Heart left ventricle (tissue), 16 donors: ENCODE measurements around the gene ZBTB18. TPM values are rescaled to one million over a fixed set of nuclear protein-coding genes. Genes with fewer than 3 reads are reported as not detected.

Experiments used
- ATAC-seq, 4 donors: fragments of 200-7000 bp; cut with Tn5 transposase; one replicate each; pipeline ENCODE4 v1.9.1; 2020 to 2022; ENCODE audit warnings: moderate library complexity in 4 of 4, mild to moderate bottlenecking in 3 of 4, moderate number of reproducible peaks in 1 of 4
- DNase-seq, 5 donors: peaks; one replicate each; pipeline ENCODE4 v3.0.0-alpha.2; 2020
- H3K27ac ChIP-seq, 12 donors: fragments of 200-600 bp; sonication (generic) in 4 of 12; one replicate each; pipeline versions ENCODE4 v1.5.0 to v1.8.0; 2016 to 2022; ENCODE audit warnings: mild to moderate bottlenecking in 2 of 12
- H3K27me3 ChIP-seq, 9 donors: fragments of 200-600 bp; sonication (generic) in 2 of 9; one replicate each; pipeline versions ENCODE4 v1.5.1 to v1.8.0; 2016 to 2022; ENCODE audit warnings: mild to moderate bottlenecking in 3 of 9
- H3K36me3 ChIP-seq, 9 donors: fragments of 200-600 bp; sonication (generic) in 2 of 9; one replicate each; pipeline versions ENCODE4 v1.5.0 to v1.8.0; 2018 to 2022; ENCODE audit warnings: mild to moderate bottlenecking in 2 of 9
- H3K4me1 ChIP-seq, 12 donors: fragments of 200-600 bp; sonication (generic) in 4 of 12; one replicate each; pipeline versions ENCODE4 v1.5.0 to v1.8.0; 2016 to 2022; ENCODE audit warnings: mild to moderate bottlenecking in 3 of 12
- H3K4me3 ChIP-seq, 12 donors: fragments of 200-600 bp; sonication (generic) in 4 of 12; one replicate each; pipeline versions ENCODE4 v1.5.0 to v1.8.0; 2017 to 2022; ENCODE audit warnings: mild to moderate bottlenecking in 9 of 12, moderate library complexity in 4 of 12
- H3K9me3 ChIP-seq, 12 donors: fragments of 200-600 bp; sonication (generic) in 4 of 12; one replicate each; pipeline versions ENCODE4 v1.5.0 to v1.8.0; 2016 to 2022; ENCODE audit warnings: mild to moderate bottlenecking in 1 of 12
- POLR2A ChIP-seq, 2 donors: fragments of 450-650 bp; IDR thresholded peaks; one replicate each; pipeline ENCODE4 v1.6.1; 2017; ENCODE audit warnings: antibody characterized with exemption in 2 of 2, mild to moderate bottlenecking in 2 of 2, moderate library complexity in 2 of 2
- WGBS, 4 donors: extraction: QIAGEN DNeasy Blood & Tissue Kit in 2 of 4; methylation state at CpG; one replicate each; pipeline versions ENCODE4 v1.1.5 to v1.1.7; 2013 to 2018; 5-methylcytosine and 5-hydroxymethylcytosine counted together
- intact Hi-C, 10 donors: fragments of 100-400 bp; cut with DNase I; formaldehyde crosslinking; loops; one replicate each; pipeline versions ENCODE4 v1.11.1 to v1.14.2; 2022
- polyA plus RNA-seq, 2 donors: library from polyadenylated mRNA; stranded (reverse); fragments of 200-250 nt; gene quantifications; one replicate each; pipeline ENCODE4 v1.2.3, GENCODE V29; 2013
- total RNA-seq, 9 donors: library from RNA; depleted of rRNA in 2 of 9; stranded (reverse); fragments of >200 nt in 2 of 9; fragmentation: NEBNext Ultra II Directional in 3 of 9; extraction: Animal tissue kit (Norgen Biotek cat#: 25700) in 3 of 9; gene quantifications; one replicate each; pipeline versions ENCODE4 v1.1.0 to v1.2.4, GENCODE V29; 2016 to 2023
- TF ChIP-seq, protein P1 (sequence below), 12 donors: fragments of 200-600 bp; sonication (generic) in 4 of 12; IDR thresholded peaks; one replicate each; pipeline versions ENCODE4 v1.5.0 to v1.8.0; 2018 to 2022; ENCODE audit warnings: antibody characterized with exemption in 12 of 12, mild to moderate bottlenecking in 5 of 12
- donor health status: ischemic (EF 13 %, LVEDD 7.1; RV severe dilation, severe dysfunction).
- donor health status: healthy with polysubstance abuse.
- donor health status: DM: no; HTN: yes; CAD: no.
- donor health status: DM: no; HTN: no; CAD: no.
- donor health status: ischemic (EF 25% LVEDD 6.9; RV normal size, moderate dysfunction).
- donor health status: ischemic (EF 25% LVEDD 5.7; RV mildly dilated, moderate dysfunction).
- donor health status: healthy.
- donor health status: DM: yes; HTN: yes; CAD: no.
- donor health status: ischemic (EF 35%, LVEDD 5.7; RV mildly dilated, moderate dysfunction).
- donor health status: nonischemic (EF 11% LVEDD 7.7; RV severe dilation, severe dysfunction).
- donor health status: DM: yes; HTN: yes; CAD: no.
- donor health status: PGD.
- donor health status: ischemic (EF 29% LVEDD 5.4; RV normal size, mild dysfunction).
- donor health status: nonischemic (EF 23%, LVEDD 6.1; RV moderate dilation, normal function).

Gene ZBTB18
- total and polyA plus RNA-seq, 11 donors = 12.5 to 29.2 (median 22.5) TPM

DNA sequence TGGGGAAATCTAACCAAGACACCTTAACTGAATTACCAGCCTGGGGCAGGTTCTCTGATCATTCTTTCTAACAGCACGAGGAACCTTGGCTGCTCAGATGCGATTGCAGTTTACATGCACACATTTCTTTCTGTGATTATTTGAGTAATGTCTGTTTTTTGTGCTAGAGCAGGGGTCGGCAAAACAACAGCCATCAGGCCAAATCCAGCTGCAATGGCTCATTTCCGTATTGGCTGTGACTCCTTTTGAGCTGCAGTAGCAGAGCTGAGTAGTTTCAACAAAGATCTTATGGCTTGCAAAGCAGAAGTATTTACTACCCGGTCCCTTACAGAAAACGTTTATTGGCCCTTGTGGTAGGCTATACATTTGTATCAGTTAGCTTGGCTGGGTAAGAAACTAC is 37.1 kb downstream of the ZBTB18 start:
- ATAC-seq = no peak
- intact Hi-C loops = no loop called here
- Histone ChIP-seq H3K27ac (no peak overlapping the region), H3K27me3 (peaks cover 0 to 9% (median 0%) of the 10 kb centered on the region in 9 donors), H3K36me3 (no peaks in the 10 kb centered on the region), H3K4me3 (no peak overlapping the region), H3K9me3 (peaks cover 0 to 14% (median 6%) of the 10 kb centered on the region in 12 donors), H3K4me1 (peaks cover 0 to 4% (median 0%) of the 10 kb centered on the region in 12 donors)
- WGBS, 4 donors = 59 to 73% (median 67%) methylated on average over 6 of the region's 6 CpGs
- TF ChIP-seq POLR2A (IDR thresholded peaks at IDR 0.05) = no peak
- TF ChIP-seq, protein P1, sequence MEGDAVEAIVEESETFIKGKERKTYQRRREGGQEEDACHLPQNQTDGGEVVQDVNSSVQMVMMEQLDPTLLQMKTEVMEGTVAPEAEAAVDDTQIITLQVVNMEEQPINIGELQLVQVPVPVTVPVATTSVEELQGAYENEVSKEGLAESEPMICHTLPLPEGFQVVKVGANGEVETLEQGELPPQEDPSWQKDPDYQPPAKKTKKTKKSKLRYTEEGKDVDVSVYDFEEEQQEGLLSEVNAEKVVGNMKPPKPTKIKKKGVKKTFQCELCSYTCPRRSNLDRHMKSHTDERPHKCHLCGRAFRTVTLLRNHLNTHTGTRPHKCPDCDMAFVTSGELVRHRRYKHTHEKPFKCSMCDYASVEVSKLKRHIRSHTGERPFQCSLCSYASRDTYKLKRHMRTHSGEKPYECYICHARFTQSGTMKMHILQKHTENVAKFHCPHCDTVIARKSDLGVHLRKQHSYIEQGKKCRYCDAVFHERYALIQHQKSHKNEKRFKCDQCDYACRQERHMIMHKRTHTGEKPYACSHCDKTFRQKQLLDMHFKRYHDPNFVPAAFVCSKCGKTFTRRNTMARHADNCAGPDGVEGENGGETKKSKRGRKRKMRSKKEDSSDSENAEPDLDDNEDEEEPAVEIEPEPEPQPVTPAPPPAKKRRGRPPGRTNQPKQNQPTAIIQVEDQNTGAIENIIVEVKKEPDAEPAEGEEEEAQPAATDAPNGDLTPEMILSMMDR (IDR thresholded peaks at IDR 0.05) = no peak
- peak in 1 of 5 donors; percentile 6 for DNase-seq

DNA sequence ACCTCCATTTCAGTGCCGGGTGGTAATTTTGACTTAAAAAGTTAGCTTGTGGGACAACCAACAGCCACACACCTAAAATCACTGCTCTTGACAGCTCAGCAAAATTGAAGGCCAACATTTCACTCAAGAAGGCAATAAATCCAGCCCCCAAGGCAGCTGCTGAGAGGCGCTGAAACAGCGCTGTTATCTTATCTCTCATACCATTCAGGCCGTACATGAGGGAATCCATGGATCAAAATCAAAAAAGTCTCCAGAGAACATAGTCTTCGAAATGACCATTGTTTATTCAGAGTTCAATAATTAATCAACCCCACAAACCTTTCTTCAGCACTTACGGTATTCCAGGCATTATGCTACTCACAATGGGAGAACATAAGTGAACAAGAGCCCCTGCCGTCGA is 38.5 kb downstream of the ZBTB18 start:
- intact Hi-C loops = no loop called here

DNA sequence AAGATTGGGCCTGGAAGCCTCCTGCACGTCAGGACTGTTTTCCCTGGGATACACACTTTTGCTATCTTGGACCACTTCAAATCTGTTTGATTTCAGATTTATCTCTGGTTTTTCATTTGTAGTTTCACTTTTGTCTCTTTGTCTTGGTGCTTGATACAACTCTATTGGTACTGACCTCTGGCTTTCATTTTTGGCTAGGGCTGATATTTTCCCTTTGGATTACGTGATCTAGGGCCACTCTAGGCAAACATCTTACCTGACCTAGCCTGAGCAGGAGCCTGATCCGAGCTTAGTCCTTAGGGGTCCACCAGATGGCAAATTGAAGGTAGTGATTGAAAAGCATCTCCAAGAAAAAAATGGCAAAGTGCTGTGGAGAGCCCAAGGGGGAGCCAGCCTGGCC is 39.6 kb downstream of the ZBTB18 start:
- peaks cover 0 to 5% (median 0%) of the 10 kb centered on the region in 9 donors for H3K27me3 ChIP-seq
- no peak for TF ChIP-seq POLR2A (IDR thresholded peaks at IDR 0.05)
- TF ChIP-seq, protein P1 (IDR thresholded peaks at IDR 0.05) = no peak

More for the DNA sequence above, 38.5 kb downstream of the ZBTB18 start:
- H3K36me3 ChIP-seq = no peaks in the 10 kb centered on the region
- H3K4me3 ChIP-seq = no peak overlapping the region
- H3K27ac ChIP-seq = no peak overlapping the region
- H3K27me3 ChIP-seq = peaks cover 0 to 5% (median 0%) of the 10 kb centered on the region in 9 donors
- TF ChIP-seq, protein P1 (IDR thresholded peaks at IDR 0.05) = no peak
- no peak for TF ChIP-seq POLR2A (IDR thresholded peaks at IDR 0.05)
- peaks cover 0 to 14% (median 6%) of the 10 kb centered on the region in 12 donors for H3K9me3 ChIP-seq
- H3K4me1 ChIP-seq = peaks cover 0 to 4% (median 0%) of the 10 kb centered on the region in 12 donors
- DNase-seq (no peak), ATAC-seq (no peak)
- 58 to 65% (median 62%) methylated on average over 8 of the region's 8 CpGs for WGBS, 4 donors

DNA sequence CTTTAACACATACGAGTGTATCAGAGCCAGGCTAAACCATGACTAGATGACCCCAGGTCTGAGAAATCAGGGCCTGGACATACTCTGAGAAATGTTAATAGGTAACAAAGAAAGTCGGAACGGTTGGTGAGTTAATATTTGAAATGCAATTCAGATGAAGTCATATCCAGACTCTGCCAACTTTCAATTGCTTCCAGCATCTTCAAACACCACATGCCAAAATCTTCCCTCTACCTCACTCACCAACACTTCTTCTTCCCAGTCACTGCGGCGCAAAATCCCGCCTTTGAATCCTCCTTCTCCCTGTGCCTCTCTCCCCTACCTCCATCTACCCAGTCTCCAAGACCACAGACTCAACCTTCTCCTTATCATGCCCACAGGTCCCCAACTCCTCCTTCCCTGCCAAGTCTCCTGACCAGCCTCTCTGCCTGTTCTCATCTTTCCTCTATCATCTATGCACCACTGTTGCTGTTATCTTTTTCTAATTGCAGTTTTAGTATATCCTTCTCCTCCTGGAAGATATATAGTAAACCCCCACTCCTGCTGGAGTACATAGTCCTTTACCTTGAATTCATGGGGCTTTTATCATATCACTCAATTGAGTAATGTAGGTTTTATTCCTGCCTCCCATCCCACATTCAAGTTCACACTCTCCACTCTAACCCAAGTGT is 41.3 kb downstream of the ZBTB18 start:
- H3K9me3 ChIP-seq = no peaks in the 10 kb centered on the region
- H3K4me1 ChIP-seq = no peaks in the 10 kb centered on the region
- H3K27me3 ChIP-seq = peaks cover 0 to 5% (median 0%) of the 10 kb centered on the region in 9 donors
- WGBS, 4 donors = 55 to 63% (median 59%) methylated on average over 6 of the region's 6 CpGs
- no peak for TF ChIP-seq POLR2A (IDR thresholded peaks at IDR 0.05)
- no peaks in the 10 kb centered on the region for H3K36me3 ChIP-seq
- no peak overlapping the region for H3K27ac ChIP-seq
- ATAC-seq (no peak), DNase-seq (peak in 1 of 5 donors; percentile 3)
- H3K4me3 ChIP-seq = no peak overlapping the region
- intact Hi-C loops = no loop called here

More for the DNA sequence above, 39.6 kb downstream of the ZBTB18 start:
- DNase-seq (no peak), ATAC-seq (no peak)
- H3K4me3 ChIP-seq = no peak overlapping the region
- no peaks in the 10 kb centered on the region for H3K4me1 ChIP-seq
- peaks cover 0 to 11% (median 5%) of the 10 kb centered on the region in 12 donors for H3K9me3 ChIP-seq
- no peaks in the 10 kb centered on the region for H3K36me3 ChIP-seq
- H3K27ac ChIP-seq = no peak overlapping the region
- WGBS, 4 donors = 47 to 76% (median 69%) methylated on average over 3 of the region's 3 CpGs
- intact Hi-C loops = no loop called here
